IMR-90 (cell line): ENCODE data around the gene FTO.

Experiments used
- BHLHE40 ChIP-seq: fragments of 150-350 bp; IDR thresholded peaks from 2 replicates; pipeline ENCODE4 v1.6.1; 2016; ENCODE audit warnings: mild to moderate bottlenecking, low read depth, low read length
- CEBPB ChIP-seq: IDR thresholded peaks from 2 replicates; pipeline ENCODE4 v1.6.1; 2012; ENCODE audit warnings: low read depth, low read length, improper control_type of control experiment
- CHD1 ChIP-seq: IDR thresholded peaks from 2 replicates; pipeline ENCODE4 v1.6.1; 2012; ENCODE audit warnings: low read depth, low read length, improper control_type of control experiment
- FOS ChIP-seq: fragments of 150-350 bp; IDR thresholded peaks from 2 replicates; pipeline ENCODE4 v1.6.1; 2016; ENCODE audit warnings: low read depth, low read length
- MAFK ChIP-seq: IDR thresholded peaks from 2 replicates; pipeline ENCODE4 v1.6.1; 2012; ENCODE audit warnings: low read depth, low read length, improper control_type of control experiment
- MAZ ChIP-seq: IDR thresholded peaks from 2 replicates; pipeline ENCODE4 v1.6.1; 2012; ENCODE audit warnings: low read depth, mild to moderate bottlenecking, low read length, improper control_type of control experiment, moderate library complexity, borderline replicate concordance
- MXI1 ChIP-seq: IDR thresholded peaks from 2 replicates; pipeline ENCODE4 v1.6.1; 2012; ENCODE audit warnings: low read depth, mild to moderate bottlenecking, low read length, moderate library complexity, borderline replicate concordance
- POLR2A ChIP-seq: IDR thresholded peaks from 2 replicates; pipeline ENCODE4 v1.6.1; 2012; ENCODE audit warnings: mild to moderate bottlenecking, low read depth, low read length
- RAD21 ChIP-seq: IDR thresholded peaks from 2 replicates; pipeline ENCODE4 v1.6.1; 2012; ENCODE audit warnings: low read length, improper control_type of control experiment
- RCOR1 ChIP-seq: IDR thresholded peaks from 2 replicates; pipeline ENCODE4 v1.6.1; 2012; ENCODE audit warnings: mild to moderate bottlenecking, low read length, improper control_type of control experiment; ENCODE audit not compliant: insufficient replicate concordance
- RFX5 ChIP-seq: IDR thresholded peaks from 2 replicates; pipeline ENCODE4 v1.8.0; 2012; ENCODE audit warnings: low read depth, mild to moderate bottlenecking, low read length, moderate library complexity
- SMC3 ChIP-seq: fragments of 150-350 bp; IDR thresholded peaks from 2 replicates; pipeline ENCODE4 v1.6.1; 2016; ENCODE audit warnings: low read depth, mild to moderate bottlenecking, antibody characterized with exemption, low read length, moderate library complexity
- TF ChIP-seq, protein P1 (sequence below): fragments of 150-350 bp; IDR thresholded peaks from 2 replicates; pipeline ENCODE4 v1.6.1; 2017; ENCODE audit warnings: mild to moderate bottlenecking, antibody characterized with exemption, low read length, low read depth
- TF ChIP-seq, protein P2 (sequence below): conservative IDR thresholded peaks from 2 replicates; pipeline ENCODE4 v1.5.1; 2012; ENCODE audit warnings: mild to moderate bottlenecking, low read depth, low read length, improper control_type of control experiment

DNA sequence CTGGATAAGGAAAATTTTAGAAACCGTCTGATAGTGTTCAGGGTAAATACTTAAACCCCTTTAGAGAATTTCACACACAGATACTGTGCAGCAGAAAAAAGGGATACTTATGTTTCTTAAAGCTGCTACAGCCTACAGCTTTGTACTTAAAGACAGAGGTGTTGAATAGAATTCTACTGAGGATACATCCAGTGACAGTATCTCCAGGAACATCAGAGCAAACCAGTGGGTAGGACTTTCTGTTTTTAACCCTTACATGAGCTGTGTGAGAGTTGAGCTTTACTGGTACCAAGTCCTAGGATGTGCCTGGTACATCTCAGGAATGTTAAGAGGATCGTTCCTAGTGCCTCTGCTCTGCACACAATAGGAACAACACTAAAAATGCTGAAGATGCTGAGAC, 191.5 kb downstream of the FTO start:
- no peak for TF ChIP-seq SMC3
- TF ChIP-seq CEBPB: no peak
- no peak for TF ChIP-seq CHD1
- no peak for TF ChIP-seq MAFK
- TF ChIP-seq, protein P1, sequence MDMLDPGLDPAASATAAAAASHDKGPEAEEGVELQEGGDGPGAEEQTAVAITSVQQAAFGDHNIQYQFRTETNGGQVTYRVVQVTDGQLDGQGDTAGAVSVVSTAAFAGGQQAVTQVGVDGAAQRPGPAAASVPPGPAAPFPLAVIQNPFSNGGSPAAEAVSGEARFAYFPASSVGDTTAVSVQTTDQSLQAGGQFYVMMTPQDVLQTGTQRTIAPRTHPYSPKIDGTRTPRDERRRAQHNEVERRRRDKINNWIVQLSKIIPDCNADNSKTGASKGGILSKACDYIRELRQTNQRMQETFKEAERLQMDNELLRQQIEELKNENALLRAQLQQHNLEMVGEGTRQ: no peak
- TF ChIP-seq, protein P2, sequence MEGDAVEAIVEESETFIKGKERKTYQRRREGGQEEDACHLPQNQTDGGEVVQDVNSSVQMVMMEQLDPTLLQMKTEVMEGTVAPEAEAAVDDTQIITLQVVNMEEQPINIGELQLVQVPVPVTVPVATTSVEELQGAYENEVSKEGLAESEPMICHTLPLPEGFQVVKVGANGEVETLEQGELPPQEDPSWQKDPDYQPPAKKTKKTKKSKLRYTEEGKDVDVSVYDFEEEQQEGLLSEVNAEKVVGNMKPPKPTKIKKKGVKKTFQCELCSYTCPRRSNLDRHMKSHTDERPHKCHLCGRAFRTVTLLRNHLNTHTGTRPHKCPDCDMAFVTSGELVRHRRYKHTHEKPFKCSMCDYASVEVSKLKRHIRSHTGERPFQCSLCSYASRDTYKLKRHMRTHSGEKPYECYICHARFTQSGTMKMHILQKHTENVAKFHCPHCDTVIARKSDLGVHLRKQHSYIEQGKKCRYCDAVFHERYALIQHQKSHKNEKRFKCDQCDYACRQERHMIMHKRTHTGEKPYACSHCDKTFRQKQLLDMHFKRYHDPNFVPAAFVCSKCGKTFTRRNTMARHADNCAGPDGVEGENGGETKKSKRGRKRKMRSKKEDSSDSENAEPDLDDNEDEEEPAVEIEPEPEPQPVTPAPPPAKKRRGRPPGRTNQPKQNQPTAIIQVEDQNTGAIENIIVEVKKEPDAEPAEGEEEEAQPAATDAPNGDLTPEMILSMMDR: no peak
- no peak for TF ChIP-seq BHLHE40
- no peak for TF ChIP-seq RAD21
- TF ChIP-seq POLR2A: no peak
- no peak for TF ChIP-seq MXI1
- TF ChIP-seq RFX5: no peak
- no peak for TF ChIP-seq MAZ
- TF ChIP-seq FOS: no peak
- TF ChIP-seq RCOR1: no peak
